Measurements from ENCODE around the gene DSG3.
"Not testable (repeated sequence)": the region's sequence is repeated elsewhere in the genome, so short reads cannot be mapped to it uniquely, and the experiment has no call there.

DSG3 gene

DNA sequence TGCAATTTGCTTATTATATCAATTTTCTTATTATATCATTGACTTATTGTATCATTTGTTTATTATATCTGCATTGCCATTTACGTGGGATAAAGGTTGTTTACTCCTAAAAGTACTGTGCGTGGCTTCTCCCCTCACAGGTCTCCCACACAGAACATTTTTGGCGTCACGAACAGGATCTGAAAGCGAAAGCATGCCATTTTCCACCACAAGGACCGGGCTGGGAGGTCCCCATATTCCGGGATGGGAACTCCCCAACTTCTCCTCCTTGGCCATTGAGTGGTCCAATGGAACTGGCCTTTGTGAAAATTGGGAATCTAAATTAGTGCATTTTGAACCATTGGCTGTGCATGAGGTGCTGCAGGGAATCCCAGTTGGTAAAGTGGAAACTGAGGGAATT, 45.6 kb downstream of the DSG3 start:
- DNase-seq, result no peak

DNA sequence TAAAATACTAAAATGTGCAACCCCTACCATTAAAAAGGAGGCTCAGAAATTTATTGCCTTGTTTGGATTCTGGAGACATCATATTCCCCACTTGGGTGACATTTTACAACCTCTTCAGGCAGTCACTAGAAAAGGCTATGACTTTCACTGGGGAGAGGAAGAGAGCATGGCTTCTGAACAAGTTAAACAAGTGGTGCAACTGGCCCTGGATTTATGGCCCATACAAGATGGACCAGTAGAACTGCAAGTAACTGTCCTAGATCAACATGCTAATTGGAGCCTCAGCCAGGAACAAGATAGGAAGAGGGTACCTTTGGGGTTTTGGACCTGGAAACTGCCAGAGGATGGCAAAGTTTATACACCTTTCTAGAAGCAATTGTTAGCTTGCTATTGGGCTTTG, 46.4 kb downstream of the DSG3 start:
- DNase-seq, result no peak

DNA sequence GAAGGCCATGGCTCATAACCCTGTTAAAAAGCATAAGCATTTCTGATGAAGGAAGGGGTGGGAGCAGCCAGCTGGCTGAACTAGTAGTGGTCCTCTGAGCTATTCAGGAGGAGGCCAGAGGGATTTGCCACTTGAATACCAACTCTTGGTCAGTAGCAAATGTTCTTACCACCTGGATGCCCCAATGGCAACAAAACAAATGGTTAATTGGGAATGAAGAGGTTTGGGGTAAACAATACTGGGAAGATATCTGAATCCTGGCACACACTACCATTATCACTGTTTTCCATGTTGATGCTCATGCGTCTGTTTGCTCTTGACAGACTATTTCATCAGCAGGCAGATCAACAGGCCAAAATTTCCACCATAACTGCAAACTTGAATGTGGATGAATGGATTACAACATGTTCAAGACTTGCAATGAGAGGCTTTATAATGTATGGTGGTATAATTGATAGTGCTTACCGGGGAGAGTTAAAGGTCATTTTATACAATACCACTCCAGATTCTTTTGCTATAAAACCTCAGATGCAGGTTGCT, 47.2 kb downstream of the DSG3 start:
- DNase-seq, result not testable (repeated sequence)

DNA sequence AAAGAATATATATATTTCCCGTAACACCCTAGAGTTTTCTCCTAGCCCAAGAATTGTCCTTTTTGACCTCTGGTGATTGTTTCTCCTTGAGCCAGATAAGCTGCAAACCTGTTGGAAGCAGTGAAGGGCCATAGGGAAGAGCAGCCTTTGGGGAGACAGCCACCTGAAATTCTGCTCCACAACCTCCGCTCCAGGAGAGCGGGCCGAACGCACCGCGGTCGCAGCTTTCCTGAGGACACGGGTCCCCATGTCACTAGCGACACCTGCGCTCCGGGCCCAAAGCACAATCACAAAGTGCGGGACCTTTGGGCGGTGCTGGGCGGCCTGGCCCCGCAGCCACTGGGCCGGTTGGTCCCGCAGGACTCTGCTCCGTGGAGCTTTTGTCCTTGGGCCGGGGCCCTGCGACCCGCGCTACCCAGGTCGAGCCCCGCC, 49.9 kb downstream of the DSG3 start:
- no peak for DNase-seq

DNA sequence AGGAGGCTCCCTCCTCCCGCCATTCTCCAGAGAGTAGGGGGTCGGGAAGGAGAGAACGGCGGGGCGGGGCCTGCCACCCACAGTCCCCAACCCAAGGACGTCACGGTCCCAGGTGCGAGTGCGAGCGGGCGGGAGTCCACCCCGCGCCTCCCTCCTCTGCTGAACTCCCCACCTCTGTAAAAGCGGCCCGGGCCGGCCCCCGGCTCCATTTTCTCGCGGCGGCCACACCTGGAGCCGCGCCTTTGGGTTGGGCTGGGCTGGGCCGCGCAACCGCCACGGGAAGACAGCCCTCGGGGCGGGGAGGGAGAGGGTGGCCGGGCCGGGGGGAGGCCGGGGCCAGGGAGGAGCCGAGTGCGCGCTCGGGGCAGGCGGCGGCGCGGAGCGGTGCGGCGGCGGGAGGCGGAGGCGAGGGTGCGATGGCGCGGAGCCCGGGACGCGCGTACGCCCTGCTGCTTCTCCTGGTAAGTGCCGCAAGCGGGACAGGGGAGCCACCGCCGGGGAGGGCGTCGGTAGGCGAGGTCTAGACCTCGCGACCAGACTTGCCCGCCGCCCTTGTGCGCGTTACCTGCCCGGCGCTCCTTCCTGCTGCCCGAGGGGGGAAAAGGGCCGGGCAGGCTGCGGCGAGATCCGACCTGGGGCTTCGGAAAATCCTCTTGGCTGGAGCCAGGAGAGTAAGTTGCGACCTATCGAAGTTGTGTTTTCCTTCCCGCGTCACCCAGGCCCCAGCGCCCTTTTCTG, 50.5 kb downstream of the DSG3 start, which contains the start of gene DSG2:
TSS of gene DSG2 (plus strand) at position 342 of the 738 bp plus-strand sequence. CDS start at position 417, 75 bp downstream.
- peak; percentile 15 to 42 for DNase-seq

DNA sequence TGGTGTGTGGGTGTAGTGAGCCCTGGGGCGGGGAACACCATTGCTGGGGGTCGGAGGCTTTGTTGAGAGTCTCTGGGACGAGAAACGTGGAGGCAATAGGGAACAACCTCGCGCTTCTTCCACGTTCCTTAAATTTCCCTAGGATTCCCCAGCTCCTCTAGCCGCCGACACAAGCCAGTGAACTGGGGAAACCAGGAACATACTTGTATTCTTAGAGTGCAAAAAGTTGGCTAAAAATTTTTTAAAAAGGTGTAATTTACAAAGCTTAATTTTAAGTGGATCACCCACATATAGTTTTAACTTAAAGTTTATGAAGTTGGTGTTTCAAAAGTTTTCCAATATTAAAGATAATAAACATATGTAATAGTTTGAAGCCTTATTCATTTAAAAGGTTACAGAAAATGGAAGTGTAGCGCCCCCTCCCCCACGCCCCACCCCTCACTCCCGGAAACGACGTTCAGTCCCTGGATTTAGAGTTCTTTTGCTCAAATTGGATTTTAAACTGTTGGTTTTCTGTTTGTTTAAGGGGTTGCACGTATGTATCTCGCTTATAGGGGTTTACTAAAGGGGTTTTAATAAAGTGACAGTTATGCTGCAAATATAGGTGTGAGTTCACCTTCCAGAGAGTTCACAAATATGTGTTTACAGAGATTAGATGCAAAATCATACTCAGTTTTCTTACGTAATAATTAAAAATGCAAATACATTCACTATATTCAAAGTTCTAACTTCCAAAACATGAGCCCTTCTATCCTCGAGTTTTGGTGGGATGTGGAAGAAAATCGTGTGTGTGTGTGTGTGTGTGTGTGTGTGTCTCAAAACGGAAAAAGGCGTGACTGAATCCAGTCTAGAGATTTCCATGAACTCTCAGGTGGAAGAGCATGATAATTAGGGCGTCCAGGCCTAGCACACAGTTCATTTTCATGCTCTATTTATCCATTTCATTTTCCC, 51.3 kb downstream of the DSG3 start:
- DNase-seq, result peak; percentile 13 to 15

DNA sequence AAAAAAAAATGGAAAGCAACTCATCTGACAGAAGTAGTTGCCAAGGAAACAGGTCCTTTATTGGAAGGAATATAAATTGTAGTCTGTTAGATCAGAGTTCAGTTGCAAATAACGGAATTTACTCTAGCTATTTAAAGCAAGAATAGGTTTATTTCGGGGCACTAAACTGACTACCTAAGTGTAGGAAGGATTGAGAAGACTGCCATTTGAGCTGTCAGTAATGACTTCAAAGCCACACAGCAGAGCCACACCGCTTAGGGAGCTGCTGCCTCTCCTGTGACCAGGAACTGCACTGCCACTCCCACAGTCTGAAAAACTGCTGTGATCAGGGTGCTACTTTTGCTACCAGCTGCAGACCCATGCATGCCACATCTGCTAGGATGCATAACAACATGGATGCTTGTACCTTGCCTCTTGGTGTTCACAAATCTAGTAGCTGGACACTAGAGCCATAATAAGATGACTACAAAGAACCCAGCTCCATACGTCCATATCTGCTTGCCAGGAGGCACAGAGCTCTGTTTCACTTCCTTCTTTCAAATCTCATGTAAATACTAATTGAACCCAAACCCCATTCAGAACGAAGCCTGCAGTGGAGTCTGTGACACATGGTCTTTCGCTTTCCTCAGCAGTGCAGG, 52.6 kb downstream of the DSG3 start:
- DNase-seq, result peak; percentile 12 to 13

DNA sequence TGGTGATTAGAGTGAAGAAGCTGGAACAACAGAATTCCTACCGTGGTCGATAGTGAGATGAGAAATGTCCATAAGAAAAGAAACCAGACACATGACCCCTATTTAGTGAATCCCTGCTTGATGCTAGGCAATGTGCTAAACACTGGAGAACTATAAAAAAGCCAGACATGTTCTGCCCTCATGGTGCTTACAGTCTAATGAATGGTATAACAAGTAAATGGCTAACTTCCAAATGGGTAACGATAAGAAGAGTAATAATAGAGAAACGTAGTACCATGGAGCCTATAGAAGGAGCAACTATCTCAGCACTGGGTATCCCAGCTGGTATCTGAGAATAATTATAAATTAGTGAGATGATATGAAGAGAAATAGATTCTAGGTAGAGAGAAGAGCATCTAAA, 55.5 kb downstream of the DSG3 start:
- DNase-seq, result no peak

DNA sequence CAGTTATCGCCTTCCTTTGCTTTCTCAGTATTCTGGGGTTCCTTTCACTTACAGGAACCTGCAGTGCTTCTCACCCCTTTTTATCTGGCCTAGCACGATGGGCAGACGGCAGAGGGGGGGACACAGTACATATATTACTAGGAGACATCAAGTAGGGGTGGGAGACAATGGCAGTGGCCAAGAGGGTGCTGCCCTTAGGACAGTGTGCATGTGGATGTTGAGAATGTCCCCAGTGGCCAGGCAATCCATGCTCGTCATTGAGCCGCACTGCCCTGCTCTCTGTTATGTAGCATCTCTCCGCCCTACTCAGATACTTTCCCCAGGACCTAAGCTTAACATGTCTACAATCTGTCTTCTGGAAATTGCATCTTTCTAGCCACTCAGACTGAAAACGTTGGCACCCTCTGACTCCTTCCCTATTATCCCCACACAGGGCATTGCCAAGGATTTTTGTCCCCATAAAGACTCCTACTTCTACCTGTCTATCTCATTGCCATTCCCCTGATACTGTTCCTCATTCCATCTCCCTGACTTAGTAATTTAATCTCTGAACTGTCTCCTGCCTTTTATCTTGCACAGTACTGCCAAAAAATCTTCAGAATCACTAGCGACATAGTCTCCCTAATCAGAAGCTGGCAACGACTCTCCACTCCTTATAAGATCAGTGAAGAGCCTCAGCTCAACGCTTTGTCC, 57.1 kb downstream of the DSG3 start:
- DNase-seq, result no peak

DNA sequence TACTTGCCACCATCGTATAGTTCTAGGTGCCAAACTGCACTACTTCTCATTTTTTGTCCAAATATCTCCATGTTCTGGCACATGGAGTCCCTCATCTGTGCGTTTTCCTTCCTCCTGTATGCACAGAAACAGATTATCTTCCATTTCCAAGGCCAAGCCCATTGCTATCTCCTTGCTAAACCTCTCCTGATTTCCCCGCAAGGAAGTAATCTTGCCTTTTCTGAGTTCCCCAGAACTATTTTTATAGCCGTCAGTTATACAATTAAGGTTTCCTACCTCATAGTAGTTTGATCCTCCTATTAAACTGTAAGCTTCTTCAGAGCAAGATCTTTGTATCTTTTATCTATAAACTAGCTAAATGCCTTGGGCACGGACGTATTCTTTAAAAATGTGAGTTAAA, 57.6 kb downstream of the DSG3 start:
- DNase-seq, result no peak

DNA sequence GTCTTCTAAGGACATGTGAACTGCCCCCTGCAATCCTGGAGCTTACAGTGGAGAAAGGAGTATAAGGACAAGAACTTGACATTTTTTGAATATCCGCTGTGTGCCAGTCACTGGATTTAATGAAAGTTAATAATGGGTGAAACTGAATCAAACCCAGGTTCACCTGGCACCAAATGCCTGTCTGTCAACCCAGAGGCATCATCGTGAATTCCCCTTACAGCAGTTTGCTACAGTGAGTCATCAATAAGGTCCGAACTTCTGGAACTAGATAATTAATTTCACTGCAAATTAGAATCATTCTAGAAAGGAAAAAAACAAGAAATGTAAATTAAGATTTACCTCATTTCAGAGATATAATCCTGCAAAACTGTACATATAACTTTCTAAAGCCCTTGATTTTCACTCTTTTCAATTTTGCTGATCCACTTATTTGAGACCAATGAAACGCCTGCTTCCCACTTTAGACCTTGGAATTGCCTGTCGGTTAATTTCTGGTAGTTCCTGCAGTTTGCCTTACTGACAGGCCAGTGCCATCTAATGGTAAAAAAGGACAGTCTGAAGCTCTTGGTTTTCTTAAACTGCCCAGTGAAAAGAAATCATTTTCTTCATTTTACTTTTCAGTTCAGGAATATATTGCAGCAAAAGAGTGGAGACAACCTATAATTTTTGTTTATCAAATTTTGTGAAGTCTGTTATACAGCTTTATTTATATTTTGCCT, 58.6 kb downstream of the DSG3 start:
- DNase-seq, result peak; percentile 5 to 13

DNA sequence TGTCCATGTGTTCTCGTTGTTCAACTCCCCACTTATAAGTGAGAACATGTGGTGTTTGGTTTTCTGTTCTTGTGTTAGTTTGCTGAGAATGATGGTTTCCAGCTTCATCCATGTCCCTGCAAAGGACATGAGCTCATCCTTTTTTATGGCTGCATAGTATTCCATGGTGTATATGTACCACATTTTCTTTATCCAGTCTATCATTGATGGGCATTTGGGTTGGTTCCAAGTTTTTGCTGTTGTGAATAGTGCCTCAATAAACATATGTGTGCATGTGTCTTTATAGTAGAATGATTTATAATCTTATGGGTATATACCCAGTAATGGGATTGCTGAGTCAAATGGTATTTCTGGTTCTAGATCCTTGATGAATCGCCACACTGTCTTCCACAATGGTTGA, 59.6 kb downstream of the DSG3 start:
- not testable (repeated sequence) for DNase-seq

DNA sequence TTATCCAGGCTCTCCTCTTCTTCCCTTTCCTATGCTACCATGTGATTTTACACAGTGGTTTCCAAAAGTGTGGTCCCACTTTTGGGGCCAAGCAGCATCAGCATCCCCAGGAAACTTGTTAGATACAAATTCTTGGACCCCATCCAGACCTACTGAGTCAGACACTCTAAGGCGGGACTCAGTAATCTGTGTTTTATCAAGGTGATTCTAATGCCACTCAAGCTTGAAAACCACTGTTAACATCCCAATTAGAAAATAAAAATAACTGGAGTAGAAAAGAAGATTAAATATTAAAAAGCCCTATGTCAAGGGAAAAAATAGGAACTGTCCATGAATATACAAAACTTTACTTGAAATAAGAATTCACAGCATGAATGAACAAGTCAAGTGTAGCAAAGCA, 61.2 kb downstream of the DSG3 start:
- no peak for DNase-seq

DNA sequence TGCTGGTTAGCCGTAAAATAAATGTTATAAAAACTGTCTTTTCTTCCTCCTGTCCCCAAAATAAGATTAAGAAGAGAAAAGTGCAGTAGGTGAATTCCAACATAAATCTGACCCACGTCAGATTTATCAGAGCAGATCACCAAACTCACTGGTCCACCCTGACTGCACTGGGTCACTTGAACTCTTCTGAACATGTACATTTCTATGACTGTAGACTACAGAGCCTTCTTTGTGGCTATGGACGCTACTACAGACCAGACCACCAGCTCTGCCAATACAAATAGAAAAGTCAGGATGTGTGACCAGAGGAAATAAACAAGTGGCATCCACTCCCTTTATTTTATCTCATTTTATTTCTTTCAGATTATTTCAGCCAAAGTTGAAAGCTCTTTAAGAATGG, 62.0 kb downstream of the DSG3 start:
- no peak for DNase-seq

DNA sequence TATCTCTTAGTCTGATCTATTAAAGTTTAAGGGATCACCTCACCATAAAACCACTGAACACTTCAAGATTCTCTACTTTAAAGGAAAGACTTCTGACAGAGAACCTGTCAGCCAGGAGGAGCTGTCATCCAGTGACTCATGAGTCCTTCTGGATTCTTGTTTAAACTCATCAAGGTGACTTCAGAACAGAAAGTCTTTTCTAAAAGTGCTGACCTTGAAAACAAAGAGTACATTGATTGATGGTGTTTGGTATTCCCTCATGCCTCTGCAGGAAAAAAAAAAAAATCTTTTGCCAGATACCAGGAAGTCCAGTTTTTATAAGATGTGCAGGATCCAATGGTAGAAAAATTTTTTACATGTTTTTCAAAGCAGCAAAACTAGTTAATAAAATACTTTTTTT, 62.8 kb downstream of the DSG3 start:
- no peak for DNase-seq

DNA sequence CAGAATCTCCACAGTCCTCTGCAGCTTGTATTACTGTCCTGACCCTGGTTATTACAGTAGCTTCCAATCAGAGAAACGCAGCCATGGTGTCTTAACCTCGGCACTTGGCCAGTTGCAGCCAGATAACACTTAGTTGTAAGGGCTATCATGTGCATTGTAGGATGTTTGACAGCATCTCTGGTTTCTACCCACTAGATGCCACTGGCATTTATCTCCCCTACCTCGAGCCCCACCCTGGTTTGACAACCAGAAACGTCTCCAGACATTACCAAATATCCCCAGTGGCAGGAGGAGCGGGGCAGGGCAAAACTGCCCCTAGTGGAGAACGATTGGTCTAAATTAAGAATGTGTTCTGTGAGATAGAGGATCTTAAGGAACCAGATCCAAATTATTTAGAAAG, 63.6 kb downstream of the DSG3 start:
- no peak for DNase-seq

DNA sequence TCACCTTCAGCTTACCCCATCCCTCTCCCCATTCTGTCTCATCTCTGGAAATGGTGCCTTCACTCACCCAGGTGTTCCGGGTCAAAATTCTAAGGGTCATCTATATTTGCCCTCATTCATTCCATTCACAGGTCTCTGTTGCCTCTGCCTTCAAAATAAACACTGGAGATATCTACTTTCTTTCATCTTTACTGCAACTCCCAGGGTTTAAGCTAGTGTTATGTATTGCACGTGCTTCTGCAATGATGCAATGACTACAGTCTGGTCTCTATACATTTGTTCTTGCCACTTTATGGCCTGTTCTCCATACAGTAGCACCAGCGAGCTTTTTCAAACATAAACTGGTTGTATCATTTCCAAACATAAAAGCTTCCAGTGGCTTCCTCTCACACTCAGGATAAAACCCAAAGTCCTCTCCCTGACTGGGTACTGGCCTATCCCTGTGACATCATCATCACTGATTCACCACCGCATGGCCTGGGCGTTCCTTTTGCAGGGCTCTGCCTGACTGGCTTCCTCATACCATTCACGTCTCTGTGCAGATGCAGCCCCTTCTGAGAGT, 64.7 kb downstream of the DSG3 start:
- DNase-seq, result no peak

DNA sequence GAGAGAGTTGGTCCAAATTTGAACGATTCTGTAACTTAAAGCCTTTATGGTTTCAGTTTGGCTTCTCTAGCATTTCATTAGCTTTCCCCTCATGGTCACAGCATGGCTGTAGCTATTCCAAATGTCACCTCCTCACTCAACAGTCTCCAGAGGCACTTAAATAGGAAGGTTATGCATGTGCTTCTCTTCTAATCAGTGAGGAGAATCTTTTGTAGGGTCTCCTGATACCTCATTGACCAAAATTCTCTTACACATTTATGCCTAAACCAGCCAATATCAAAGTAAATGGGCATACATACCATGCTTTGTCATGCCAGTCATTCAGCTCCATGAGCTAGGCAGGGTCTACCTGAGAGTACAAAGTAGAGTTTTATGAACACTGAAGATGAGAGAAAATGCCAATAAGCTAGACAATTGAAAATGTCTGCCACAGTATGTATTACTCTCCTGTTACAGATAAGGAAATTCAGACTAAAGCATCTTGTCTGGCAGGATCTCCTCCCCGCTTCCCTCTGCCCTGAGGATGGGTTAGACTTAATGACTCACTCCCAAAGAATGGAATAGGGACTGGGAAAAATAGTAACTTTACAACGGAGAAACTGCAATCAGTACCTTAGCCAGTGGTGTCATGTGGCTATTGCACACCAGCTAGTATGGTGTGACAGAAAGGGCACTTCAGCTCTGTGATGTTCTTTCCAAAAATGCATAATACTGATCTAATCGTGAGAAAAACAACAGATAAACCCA, 65.8 kb downstream of the DSG3 start:
- DNase-seq, result no peak

DNA sequence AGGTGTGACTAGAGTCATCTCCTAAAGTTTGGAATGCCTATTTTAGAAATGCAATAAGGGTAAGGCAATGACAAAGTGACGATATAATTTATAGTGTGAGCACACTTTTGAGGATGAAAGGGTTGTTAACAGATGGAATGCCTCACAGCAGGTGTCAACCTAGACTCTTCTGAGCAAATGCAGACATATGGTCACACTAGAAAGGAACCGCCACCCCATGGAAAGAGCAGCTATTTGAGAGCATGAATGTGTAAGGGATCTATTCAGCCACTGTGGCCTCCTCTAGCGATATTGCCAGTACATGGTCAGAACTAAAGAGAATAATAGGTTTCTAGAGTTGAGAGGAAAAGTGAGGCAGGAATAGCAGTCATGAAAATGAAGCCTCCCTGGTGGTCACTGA, 68.9 kb downstream of the DSG3 start:
- no peak for DNase-seq

DNA sequence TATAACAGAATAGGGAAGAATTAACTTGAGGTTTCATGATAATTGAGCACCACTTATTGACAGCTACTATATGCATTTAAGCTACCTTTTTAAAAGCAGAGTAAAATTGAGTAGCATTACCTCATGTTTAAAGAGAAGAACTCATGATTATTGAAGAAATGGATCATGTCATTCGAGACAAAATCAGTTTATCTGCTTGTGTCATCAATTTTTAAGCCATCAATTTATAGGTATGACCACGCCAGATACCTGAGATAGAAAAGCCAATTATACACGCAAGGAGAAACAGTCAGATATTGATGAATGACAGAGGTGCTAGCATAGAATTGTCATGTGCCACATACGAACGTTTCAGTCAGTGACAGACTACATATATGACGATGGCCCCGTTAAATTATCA, 78.8 kb downstream of the DSG3 start:
- DNase-seq, result no peak
